Cardiac septum (tissue), 1 donor: ENCODE measurements around the gene SLC9A9. TPM values are rescaled to one million over a fixed set of nuclear protein-coding genes. Genes with fewer than 3 reads are reported as not detected.

Experiments
- DNase-seq: peaks from one replicate; pipeline ENCODE4 v3.0.0-alpha.2; 2020; ENCODE audit warnings: low spot score
- intact Hi-C: fragments of 100-400 bp; cut with DNase I; formaldehyde crosslinking; loops from one replicate; pipeline ENCODE4 v1.14.0; 2022
- total RNA-seq: library from RNA; stranded (reverse); fragmentation: NEBNext Ultra II Directional; extraction: Animal tissue kit (Norgen Biotek cat#: 25700); gene quantifications from one replicate; pipeline ENCODE4 v1.2.1, GENCODE V29; 2021
- donor health status: DM: no; HTN: no; CAD: no.

SLC9A9 gene
- total RNA-seq, 1 donor from 2014 or later = 3.6 TPM

DNA sequence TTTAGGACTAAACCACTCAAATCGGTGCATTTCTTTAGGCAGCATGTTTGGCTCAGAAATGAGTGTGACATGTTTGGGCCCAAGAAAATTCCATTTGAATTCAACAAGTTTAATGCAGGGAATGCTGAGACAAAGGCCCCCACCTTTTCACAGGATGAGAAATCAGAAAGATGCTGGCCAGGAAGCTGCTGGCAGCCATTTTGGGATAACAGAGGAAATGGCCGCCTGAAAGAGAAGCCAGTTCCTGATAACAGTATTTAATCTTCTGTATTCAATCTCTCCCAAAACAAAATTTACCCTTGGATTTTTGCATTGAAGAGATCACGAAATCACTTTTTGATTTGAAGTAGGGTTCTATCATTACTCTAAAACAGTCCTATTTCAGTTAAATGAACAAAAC is 350.9 kb downstream of the SLC9A9 start:
- intact Hi-C loops = no loop called here
- DNase-seq = no peak

DNA sequence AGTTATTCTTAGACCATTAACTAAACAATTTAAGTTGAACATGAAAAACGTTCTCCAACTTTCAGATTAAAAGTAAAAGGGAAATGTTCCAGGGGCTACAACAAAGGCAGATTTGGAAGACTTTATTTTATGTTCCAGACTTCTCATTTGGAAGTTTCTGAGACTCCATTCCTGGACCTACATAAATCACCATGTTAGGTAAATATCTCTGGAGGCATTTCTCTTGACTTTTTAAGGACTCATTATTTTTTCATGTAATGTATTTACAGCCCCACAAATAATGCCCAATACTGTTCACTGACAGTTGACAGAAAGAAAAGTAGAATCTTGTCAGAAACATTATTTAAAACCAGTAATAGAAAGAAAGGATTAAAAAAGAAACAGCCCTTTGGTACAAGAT is 352.1 kb downstream of the SLC9A9 start:
- intact Hi-C loops = no loop called here
- no peak for DNase-seq

DNA sequence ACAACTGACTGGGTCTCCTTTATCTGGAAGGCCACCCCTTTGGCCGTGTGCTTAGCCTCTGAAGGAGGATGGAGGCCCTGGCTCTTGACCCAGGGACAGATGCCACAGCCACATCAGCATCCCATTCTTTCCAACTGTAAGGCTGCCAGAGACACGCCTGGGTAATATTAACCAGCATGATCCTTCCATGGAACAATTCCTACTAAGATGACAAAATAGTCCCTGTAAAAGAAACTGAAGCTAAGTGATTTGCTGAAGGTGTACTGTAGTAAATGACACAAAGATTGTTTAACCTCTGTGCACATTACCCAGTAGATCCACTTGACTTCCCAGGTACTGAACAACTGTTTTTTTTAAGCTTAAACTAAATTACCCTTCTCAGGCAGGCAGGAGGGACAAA is 352.7 kb downstream of the SLC9A9 start:
- no peak for DNase-seq
- intact Hi-C loops = no loop called here

DNA sequence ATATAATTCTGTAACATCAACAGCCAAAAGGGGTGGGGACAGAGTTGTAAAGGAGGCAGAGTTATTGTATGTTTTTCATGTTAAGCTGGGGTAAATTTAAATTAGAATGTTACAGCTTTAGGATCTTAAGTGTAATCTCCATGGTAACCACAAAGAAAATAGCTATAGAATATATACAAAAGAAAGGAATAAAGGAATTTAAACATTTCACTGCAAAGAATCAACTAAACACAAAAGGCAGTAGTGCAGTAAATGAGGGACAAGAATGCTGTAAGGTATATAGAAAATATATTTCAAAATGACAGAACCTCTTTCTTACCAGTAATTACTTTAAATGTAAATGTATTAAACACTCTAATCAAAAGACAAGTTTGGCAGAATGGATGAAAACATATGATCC is 361.7 kb downstream of the SLC9A9 start:
- DNase-seq = no peak
- intact Hi-C loops = no loop called here

DNA sequence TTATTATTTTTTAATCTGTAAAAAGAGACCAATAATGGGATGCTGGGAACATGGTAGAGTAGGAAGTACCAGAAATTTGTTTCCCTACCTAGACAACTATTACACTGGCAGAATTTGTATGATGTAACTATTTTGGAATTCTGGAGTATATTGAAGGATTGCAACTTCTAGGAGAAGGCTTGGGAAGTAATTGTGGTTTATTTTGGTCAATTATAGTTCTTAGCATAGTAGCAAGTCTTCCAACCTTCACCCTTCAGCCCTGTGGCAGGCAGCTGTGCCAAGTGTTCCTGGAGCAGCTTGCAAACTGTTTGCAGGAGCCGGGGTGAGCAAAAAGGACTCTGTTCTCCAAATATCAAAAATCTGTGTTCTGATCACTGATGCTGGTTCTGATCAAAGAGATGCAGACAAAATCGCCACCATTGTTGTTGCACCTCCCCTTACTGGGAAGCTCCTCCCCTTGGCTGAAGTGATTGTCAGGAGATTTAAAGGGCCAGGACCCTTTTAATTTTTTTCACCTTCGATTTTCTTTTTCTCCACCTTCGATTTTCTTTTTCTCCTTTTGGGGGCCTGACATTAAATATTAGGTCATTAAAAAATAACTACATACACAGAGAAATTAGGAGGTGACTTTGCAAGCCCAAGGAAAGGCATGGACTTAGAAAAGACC is 363.3 kb downstream of the SLC9A9 start:
- intact Hi-C loops = no loop called here

DNA sequence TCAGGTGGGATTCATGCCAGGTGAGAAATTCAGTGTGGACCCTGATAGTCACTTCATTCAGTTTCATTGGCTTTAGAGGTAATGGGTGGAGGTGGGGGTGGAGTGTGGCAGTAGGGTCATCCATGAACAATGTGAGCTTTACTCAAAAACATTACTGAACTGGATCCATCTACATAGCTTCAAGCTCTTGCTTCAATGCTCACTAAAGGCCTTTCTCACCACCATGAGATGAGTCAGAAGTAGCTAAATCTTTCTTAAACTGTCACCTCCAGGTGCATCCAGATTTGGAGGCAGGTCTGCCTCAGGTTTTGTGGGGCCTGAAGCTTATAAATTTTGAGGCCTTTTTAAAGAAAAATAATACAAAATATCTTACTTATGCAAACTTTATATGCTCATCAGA is 365.1 kb downstream of the SLC9A9 start:
- DNase-seq = no peak
- intact Hi-C loops = no loop called here

More for the DNA sequence above, 363.3 kb downstream of the SLC9A9 start:
- DNase-seq = no peak

DNA sequence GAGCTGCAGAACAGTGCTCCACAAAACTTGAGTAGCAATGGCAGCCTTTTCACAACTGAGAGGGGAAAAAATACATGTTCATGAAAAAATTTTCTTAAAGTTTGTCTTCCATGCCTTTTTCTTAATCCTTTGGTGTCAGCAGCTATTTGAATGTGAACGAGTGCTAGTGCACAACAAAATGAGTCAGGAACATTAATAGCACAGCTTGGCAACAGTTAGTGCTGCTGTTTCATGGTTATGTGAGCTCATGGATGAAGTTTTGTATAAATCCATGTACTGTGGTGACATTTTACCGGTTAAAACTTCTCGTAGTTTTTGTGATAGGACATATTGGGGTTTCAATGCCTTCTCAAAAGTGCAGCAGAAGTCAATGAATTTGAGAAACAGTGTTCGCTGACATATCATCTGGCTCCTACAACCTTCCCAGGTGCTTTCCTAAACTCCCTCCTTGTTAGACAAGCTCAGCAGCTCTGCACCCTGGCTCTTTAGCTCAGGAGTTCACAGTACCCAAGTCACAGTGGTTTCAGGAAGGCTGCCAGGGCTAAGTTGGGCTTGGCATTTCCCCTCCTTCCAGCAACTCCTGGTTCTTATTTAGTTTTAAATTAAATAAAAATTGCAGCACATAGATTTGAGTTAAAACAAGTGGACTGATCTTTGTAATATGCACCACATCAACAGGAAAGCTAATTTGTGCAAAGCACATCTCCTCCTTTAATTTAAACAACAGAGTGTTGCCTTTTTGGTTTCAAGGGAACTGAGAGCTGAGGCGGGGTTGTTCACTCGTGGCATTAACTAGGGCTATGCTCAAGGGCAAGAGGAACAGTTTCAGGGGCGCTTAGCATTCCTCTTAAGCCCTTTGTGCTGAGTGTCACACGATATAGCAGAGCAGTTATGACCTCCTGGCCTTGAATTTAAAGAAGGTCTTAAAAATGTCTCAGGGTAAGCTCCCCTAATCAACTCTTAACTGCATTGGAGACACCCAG is 365.9 kb downstream of the SLC9A9 start:
- no peak for DNase-seq
- intact Hi-C loops = no loop called here

DNA sequence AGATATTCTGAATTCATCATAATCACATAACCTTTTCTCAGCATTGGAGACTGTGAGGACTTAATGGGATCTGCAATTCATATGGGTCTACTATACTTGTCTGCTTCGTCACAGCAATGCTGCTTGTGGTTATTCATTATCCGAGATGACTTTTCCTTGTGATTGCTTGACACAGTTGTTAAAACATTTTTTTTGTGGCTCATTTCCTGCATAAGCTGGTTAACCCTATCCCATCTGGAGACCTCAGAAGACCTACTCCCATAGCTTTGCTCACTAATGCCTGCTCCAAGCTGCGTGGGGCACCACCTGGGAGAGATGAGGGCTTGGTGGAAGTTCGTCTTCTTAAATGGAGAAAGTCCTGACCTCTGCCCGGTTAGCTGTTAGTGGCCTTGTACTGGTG is 367.9 kb downstream of the SLC9A9 start:
- intact Hi-C loops = no loop called here
- no peak for DNase-seq

DNA sequence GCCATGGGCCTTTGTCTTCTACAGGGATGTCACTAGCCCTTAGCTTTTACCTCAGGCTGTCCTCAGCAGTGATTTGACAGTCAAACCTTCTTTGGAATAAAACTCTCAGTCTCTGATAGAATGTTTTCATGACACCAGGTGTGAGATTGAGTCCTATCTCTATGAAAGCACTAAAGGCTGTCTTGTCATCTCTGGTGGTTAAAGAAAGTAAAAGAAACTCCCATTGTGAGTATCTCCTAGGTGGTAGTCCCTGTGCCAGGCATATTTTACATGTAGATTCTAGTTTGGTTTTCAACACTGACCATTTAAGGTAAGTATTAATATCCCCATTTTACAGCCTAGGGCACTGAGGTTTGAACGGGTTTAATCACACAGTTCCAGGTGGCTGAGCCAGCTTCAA is 368.5 kb downstream of the SLC9A9 start:
- DNase-seq = no peak
- intact Hi-C loops = no loop called here

DNA sequence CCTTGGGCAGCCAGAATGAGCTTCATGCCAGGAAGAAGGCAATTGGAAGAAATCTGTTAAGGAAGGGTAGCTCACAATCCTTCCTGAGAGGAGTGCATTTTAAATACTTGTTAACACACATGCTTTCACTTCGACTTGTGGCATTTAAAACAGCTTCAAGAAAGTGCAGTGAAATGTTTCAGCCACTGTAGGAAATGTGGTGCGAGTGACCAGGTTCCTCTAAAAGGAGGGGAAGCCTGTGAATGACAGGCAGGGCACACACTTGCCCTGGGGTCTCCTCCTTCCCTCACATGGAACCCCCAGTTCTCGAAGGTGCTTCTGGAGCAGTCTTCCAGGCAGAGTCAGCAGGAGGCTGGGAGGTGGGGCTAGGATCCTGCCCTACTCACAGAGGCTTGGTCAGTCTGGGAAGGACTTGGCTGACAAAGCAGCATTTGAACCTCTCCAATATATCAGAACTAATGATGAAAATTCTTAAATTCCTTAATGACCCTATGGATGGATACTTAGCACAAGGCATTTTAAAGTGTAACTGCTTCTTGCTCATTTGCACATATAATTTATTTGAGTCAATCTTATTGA is 370.1 kb downstream of the SLC9A9 start:
- intact Hi-C loops = no loop called here
- DNase-seq = no peak

DNA sequence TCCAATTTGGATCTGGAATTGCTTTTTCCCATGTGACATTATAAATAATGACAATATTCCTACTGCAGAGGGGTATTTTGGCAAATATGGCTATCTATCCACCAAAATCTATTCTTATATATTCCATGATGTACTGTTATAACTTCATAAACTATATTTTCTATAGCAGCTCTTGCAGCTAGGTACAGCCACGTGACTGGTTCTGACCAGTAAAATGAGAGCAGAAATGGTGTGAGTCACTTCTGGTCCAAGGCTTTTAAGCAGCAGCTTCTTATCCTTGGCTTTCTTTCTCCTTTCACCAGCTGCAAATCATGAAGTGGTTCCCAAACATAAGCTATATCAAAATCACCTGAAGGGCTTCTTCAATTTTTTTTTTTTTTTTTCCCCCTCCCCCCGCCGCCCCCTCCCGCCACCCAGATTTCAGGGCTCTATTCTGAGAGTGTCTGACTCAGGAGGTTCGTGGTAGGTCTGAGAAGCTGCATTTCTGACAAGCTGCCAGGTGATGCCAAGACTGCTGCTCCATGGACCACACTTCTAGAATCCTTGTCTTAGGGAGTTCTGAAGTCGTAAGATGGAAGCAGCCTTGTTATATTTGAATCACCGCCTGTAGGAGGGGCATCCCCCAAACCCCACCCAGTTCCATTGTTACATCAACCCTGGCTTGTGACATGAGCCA is 371.2 kb downstream of the SLC9A9 start:
- DNase-seq = no peak
- intact Hi-C loops = no loop called here

DNA sequence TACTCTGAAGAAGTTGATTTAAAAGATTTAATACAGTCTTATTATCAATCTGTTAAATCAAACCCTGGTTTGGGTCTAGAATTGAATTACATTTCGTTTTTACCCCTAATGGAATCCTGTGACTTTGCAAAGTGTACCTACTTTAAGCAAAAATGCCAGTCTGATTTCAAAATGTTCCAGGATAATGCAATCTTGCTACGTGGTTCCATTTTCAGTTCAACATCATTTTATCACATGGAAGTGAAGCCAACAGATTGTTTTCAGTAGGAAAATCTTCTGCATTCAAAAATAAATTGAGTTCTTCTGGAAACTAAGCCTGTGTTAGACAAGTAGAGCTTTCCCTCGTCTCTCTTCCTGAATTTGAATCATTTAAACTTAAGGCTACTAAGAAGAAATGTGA is 372.3 kb downstream of the SLC9A9 start:
- DNase-seq = no peak
- intact Hi-C loops = no loop called here

DNA sequence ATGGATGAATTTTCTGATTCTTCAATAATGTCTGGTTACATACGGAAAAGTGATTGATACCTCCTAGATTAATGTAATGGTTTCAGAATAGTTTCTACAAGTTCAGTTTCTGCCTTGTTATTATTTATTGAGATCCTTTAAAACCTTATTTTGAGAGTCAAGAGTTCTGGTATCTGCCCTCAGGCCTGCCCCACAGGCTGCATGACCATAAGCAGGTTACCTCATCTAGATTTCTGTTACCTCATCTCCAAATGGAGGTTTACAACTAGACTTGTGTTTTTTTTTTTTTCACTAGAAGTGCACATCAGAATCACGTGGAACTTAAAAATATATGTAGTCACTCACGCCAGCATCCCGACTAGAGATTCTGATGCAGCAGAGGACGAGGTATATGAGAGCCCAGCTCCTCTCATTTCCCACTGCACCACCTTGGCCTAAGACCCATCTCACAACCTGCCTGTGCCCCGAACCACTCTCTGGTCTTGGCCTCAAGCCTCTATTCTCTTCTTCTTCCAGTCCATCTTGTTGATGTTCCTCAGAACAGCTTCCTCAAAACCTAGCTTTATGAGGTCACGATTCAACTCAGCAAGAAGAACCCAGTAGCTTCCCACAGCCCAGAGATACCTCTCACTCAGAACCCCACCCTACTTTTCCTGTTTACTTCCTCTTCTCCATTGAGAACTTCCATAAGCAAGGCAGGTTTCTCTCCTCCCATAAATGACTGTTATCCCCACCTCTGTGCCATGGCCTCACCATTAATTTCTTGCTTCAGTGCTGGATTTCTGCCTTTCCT is 375.3 kb downstream of the SLC9A9 start:
- no peak for DNase-seq

DNA sequence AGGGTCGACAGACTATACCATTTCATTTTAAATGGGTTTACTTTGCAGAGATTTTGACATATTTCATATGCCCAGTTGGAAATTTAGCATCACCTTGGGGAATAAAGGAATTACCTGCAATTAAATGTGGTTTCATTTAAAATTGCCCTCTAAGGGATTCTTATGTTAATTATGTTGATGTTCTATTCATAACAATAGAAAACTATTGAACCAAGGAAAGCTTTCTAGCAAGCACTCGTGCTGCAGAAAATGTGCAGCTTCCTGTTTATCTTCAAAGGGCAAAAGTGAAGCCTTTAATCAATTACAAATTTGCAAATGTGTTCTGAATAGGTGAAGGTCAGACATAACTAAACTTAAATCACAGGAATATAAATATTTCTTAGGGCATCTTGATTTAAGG is 376.6 kb downstream of the SLC9A9 start:
- intact Hi-C loops = no loop called here
- DNase-seq = no peak

More for the DNA sequence above, 375.3 kb downstream of the SLC9A9 start:
- intact Hi-C loops = no loop called here

DNA sequence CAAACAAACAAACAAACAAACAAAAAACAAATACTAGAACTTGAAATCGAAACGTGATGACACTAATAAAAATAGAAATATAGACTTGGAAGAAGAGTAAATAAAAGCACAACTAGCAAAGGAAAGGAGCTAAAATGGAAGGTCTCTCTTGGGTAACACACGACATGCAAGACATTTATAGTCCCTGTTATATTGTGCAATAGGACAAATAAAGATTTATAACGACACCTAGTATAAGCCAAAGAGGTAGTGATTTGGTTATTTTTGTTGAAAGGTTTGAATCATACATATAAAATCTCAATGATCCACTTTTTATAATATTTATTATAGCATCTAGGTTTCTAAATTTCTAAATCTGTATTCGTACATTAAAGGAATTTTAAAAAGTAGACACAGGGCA is 379.1 kb downstream of the SLC9A9 start:
- intact Hi-C loops = no loop called here
- no peak for DNase-seq

DNA sequence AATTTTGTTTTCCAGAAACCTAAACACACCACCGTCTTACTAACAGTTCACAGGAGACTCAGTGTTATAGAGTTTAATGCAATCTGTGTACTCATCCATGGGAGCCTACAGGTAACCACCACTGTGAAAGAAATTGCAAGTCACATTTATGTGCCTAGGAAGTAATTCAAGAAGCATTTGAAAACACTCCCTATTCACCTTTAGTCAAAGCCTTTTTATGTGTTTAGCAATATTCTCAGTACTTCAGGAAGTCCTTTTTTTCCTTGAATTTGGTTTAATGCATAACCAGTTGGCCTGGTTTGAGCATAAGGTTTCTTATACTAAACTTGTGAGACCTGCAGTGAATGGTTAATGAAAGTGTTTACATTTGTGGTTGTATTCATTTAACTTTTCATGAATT is 382.6 kb downstream of the SLC9A9 start:
- DNase-seq = no peak
- intact Hi-C loops = no loop called here

DNA sequence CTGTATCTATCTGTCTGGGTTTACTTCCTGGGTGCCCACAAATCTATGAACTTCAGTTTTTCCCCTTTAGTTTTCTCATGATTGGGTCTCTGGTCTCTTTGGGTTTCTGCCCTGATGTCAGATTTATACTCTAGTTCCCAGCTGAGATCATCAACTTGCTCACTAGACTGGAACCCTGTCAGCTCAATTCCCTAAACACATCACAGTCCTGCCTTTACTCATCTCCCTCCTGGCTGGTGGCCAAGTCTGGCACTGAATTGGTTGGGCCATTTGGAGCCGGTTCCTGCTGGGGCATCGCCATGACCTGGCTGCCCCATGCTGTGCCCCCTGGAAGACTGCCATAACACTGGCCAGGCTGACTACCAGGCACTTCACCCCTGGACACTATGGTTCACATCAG is 383.4 kb downstream of the SLC9A9 start:
- DNase-seq = no peak
- intact Hi-C loops = no loop called here

DNA sequence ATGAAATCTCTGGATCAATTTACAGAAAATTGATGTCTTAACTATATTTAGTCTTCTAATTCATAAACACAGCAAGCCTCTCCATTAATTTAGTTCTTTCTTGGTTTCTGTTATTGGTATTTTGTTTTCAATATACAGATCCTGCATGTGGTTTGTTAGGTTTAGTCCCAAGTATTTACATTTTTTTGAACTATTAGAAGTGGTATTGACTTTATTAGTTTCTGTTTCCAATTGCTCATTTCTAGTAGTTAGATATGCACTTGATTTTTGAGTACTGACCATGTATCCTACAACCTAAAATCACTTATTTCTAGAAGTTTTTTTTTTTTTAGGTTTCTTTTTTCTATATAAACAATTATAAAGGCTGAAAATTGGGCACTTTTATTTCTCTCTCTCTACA is 392.8 kb downstream of the SLC9A9 start:
- no peak for DNase-seq
- intact Hi-C loops = no loop called here

DNA sequence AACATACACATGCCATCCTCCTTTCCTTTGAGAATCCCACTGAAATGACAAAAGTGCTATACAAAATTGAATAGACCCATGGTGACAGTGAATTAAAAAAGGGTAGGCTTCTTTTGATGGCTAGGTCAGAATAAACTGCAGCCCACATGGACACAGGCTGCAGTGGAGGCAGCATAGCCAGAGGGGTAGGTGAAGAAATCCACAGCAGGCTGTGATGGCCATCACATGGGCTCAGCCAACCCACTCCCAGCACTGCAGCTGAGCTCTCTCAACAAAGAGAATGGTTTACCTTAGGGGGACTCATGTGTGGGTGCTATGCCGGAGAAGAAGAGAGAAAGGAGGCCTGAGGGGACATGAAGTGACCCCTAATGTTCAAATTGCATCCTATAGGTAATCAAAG is 397.6 kb downstream of the SLC9A9 start:
- intact Hi-C loops = no loop called here
- no peak for DNase-seq
